Measurements from ENCODE around the gene NFATC2IP.

DNA sequence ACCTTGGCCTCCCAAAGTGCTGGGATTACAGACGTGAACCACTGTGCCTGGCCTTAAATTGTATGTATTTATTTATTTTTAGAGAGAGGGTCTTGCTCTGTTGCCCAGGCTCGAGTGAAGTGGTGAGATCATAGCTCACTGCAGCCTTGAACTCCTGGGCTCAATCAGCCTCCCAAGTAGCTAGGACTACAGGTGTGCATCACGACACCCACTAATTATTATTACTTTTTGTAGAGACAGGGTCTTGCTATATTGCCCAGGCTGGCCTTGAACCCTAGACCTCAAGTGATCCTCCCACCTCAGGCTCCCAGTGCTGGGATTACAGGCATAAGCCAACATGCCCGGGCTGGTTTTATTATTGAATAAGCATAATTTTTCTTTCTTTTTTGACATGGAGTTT lies 4.1 kb upstream of the NFATC2IP start:
- TF ChIP-seq CTCF (optimal IDR thresholded peaks at IDR 0.05 in 1 of 3, IDR thresholded peaks at IDR 0.05 in 1 of 3, conservative IDR thresholded peaks at IDR 0.05 in 1 of 3; ENCODE audit: extremely low read depth in 1 of 3, insufficient read depth in 2 of 3, low read length in 3 of 3) (no peak), EZH2 (IDR thresholded peaks at IDR 0.05; ENCODE audit: low read length) (no peak)
